ENCODE measurements around the gene NRIP3.
A peak's percentile ranks its signal among the peaks of the same experiment; 100 is the strongest.
"Not testable (repeated sequence)": the region's sequence is repeated elsewhere in the genome, so short reads cannot be mapped to it uniquely, and the experiment has no call there.

The NRIP3 gene

GRCh38 chr11:8937159-8937558, 66.6 kb downstream of the NRIP3 start:
- TF ChIP-seq CTCF (IDR thresholded peaks at IDR 0.05; ENCODE audit: borderline replicate concordance, control extremely low read depth, extremely low read depth, insufficient read depth, missing control alignments): no peak
- DNase-seq (ENCODE audit: low spot score): peak; percentile 71
- in situ Hi-C loops (cut with MboI; ENCODE audit: low sequenced_read_pairs, unreplicated experiment): no loop called here

DNA sequence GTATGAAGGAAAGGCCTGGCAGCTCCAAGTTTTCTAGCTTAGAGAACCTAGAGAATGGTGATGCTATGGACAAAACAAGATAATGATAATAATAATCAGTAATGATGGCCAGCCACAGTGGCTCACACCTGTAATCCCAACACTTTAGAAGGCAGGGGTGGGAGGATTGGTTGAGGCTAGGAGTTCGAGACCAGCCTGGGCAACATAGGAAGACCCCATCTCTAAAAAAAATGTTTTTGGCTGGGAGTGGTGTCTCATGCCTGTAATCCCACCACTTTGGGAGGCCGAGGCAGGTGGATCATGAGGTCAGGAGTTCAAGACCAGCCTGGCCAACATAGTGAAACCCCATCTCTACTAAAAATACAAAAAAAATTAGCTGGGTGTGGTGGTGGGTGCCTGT, 68.0 kb downstream of the NRIP3 start:
- in situ Hi-C loops (cut with MboI; ENCODE audit: low sequenced_read_pairs, unreplicated experiment); DNase-seq (ENCODE audit: low spot score): not testable (repeated sequence)

GRCh38 chr11:8934742-8935488, 68.9 kb downstream of the NRIP3 start:
- in situ Hi-C loops (cut with MboI; ENCODE audit: low sequenced_read_pairs, unreplicated experiment): no loop called here
- no peak for DNase-seq (ENCODE audit: low spot score)
- no peak for TF ChIP-seq CTCF (IDR thresholded peaks at IDR 0.05; ENCODE audit: borderline replicate concordance, control extremely low read depth, extremely low read depth, insufficient read depth, missing control alignments)

GRCh38 chr11:8933931-8934330, 69.9 kb downstream of the NRIP3 start:
- in situ Hi-C loops (cut with MboI; ENCODE audit: low sequenced_read_pairs, unreplicated experiment): no loop called here
- no peak for TF ChIP-seq CTCF (IDR thresholded peaks at IDR 0.05; ENCODE audit: borderline replicate concordance, control extremely low read depth, extremely low read depth, insufficient read depth, missing control alignments)
- DNase-seq (ENCODE audit: low spot score): no peak

GRCh38 chr11:8932564-8933180, 71.1 kb downstream of the NRIP3 start, which contains the start of gene C11orf16:
C11orf16 (minus strand) TSS chr11:8932947; CDS start chr11:8932308, 639 bp downstream.
- no peak for DNase-seq (ENCODE audit: low spot score)
- in situ Hi-C loops (cut with MboI; ENCODE audit: low sequenced_read_pairs, unreplicated experiment): no loop called here
- TF ChIP-seq CTCF (IDR thresholded peaks at IDR 0.05; ENCODE audit: borderline replicate concordance, control extremely low read depth, extremely low read depth, insufficient read depth, missing control alignments): no peak

Data from GM13976 (cell line).